Measurements from ENCODE around the gene ADGRG1. TPM values are rescaled to one million over a fixed set of nuclear protein-coding genes. Genes with fewer than 3 reads are reported as not detected.

ADGRG1 gene
- polyA plus RNA-seq, 1 of the 3 experiments (the other 2 are of a cell fraction) = 7.4 TPM

- TF ChIP-seq CTCF (IDR thresholded peaks at IDR 0.05) (no peak), POLR2AphosphoS5 (IDR thresholded peaks at IDR 0.05; ENCODE audit: low read depth, low read length) (no peak), MXI1 (IDR thresholded peaks at IDR 0.05; ENCODE audit: low read depth, low read length) (no peak), ZBTB33 (IDR thresholded peaks at IDR 0.05; ENCODE audit: borderline replicate concordance, low read depth) (no peak), JUND (IDR thresholded peaks at IDR 0.05) (no peak), MEF2A (IDR thresholded peaks at IDR 0.05; ENCODE audit: borderline replicate concordance, low read depth) (no peak)
Measured at GRCh38 chr16:57630407-57630797, 2.0 kb downstream of the ADGRG1 start (continued).

GRCh38 chr16:57630931-57631845 is 2.8 kb downstream of the ADGRG1 start:
- Histone ChIP-seq H3K27ac (ENCODE audit: low read depth in 2 of 2, low read length in 1 of 2) (no peak overlapping the region), H3K4me3 (ENCODE audit: low read depth in 2 of 2, low read length in 1 of 2) (no peak overlapping the region), H3K4me2 (no peak overlapping the region), H2AFZ (ENCODE audit: low read depth) (no peak overlapping the region), H3K27me3 (ENCODE audit: insufficient read depth) (no peaks in the 10 kb centered on the region), H4K20me1 (ENCODE audit: insufficient read depth) (no peaks in the 10 kb centered on the region), H3K79me2 (ENCODE audit: insufficient read depth) (no peaks in the 10 kb centered on the region), H3K9ac (no peak overlapping the region), H3K9me3 (no peaks in the 10 kb centered on the region), H3F3A (replicated peaks; ENCODE audit: insufficient read depth) (peaks cover 6% of the 10 kb centered on the region), H3K4me1 (ENCODE audit: control insufficient read depth in 1 of 2, insufficient read depth in 2 of 2, low read depth in 1 of 2, low read length in 1 of 2) (peaks cover 24 to 33% of the 10 kb centered on the region in 2 experiments; a peak in 3 of 4 replicates), H3K9me2 (no peaks in the 10 kb centered on the region), H3K36me3 (replicated peaks in 1 of 2; ENCODE audit: control insufficient read depth in 1 of 2, insufficient read depth in 2 of 2, low read length in 1 of 2) (no peaks in the 10 kb centered on the region)
- CTCF ChIA-PET = interaction anchor here (0.8 to 2.2 kb wide), 3 partner anchors 11 to 54 kb away, joined by 3 to 6 read pairs (median 3); no protein-coding TSS in a partner anchor
- TF ChIP-seq CTCF (IDR thresholded peaks at IDR 0.05) (no peak), TCF12 (IDR thresholded peaks at IDR 0.05) (no peak), RAD21 (IDR thresholded peaks at IDR 0.05; ENCODE audit: low read length) (no peak), FOXJ3 (CRISPR knock-in tag; IDR thresholded peaks at IDR 0.05) (no peak), NFIC (IDR thresholded peaks at IDR 0.05; ENCODE audit: borderline replicate concordance) (no peak), GABPA (IDR thresholded peaks at IDR 0.05; ENCODE audit: low read depth) (no peak), ZBTB33 (IDR thresholded peaks at IDR 0.05; ENCODE audit: borderline replicate concordance, low read depth) (no peak), IRF3 (IDR thresholded peaks at IDR 0.05; ENCODE audit: low read depth, low read length) (no peak), USF1 (IDR thresholded peaks at IDR 0.05; ENCODE audit: borderline replicate concordance, low read depth) (no peak), YY1 (IDR thresholded peaks at IDR 0.05; ENCODE audit: low read depth) (no peak), ELF1 (IDR thresholded peaks at IDR 0.05) (no peak), FOXM1 (IDR thresholded peaks at IDR 0.05; ENCODE audit: low read depth) (no peak)
- 88% methylated on average over 11 of the region's 21 CpGs for WGBS (ENCODE audit: low lambda C conversion rate)
- POLR2A ChIA-PET = no interaction called here
- DNase-seq = no peak
